HG03025 (cell line): ENCODE results near the gene SHISA4.

Experiments
- ATAC-seq: cut with Tn5 transposase; IDR thresholded peaks from one replicate; pipeline ENCODE4 v1.9.1; 2021; ENCODE audit warnings: mild to moderate bottlenecking, moderate library complexity; ENCODE audit not compliant: unreplicated experiment, low FRiP score

SHISA4 gene

GRCh38 chr1:201880928-201881571 lies 7.6 kb upstream of the SHISA4 start:
- no peak for ATAC-seq

- ATAC-seq: no peak
These were observed 7.1 kb upstream of the SHISA4 start for GRCh38 chr1:201881617-201882016.

- no peak for ATAC-seq
These were observed 6.0 kb upstream of the SHISA4 start for GRCh38 chr1:201882665-201883132.

- no peak for ATAC-seq
These were observed 5.4 kb upstream of the SHISA4 start for GRCh38 chr1:201883266-201883665.

GRCh38 chr1:201883786-201884185 lies 4.9 kb upstream of the SHISA4 start:
- ATAC-seq: no peak

GRCh38 chr1:201884425-201884824 lies 4.3 kb upstream of the SHISA4 start:
- no peak for ATAC-seq

- no peak for ATAC-seq
These were observed 3.1 kb upstream of the SHISA4 start for GRCh38 chr1:201885531-201886075.

GRCh38 chr1:201886103-201886885 lies 2.4 kb upstream of the SHISA4 start:
- no peak for ATAC-seq

- ATAC-seq: no peak
These were observed 1.4 kb upstream of the SHISA4 start for GRCh38 chr1:201887116-201887866.

GRCh38 chr1:201889090-201889968 lies 631 bp downstream of the SHISA4 start:
- ATAC-seq: no peak

- ATAC-seq: no peak
These were observed 1.5 kb downstream of the SHISA4 start for GRCh38 chr1:201890223-201890622.

- ATAC-seq: no peak
These were observed 2.2 kb downstream of the SHISA4 start for GRCh38 chr1:201890806-201891450.

- ATAC-seq: no peak
These were observed 2.9 kb downstream of the SHISA4 start for GRCh38 chr1:201891451-201892045.

- no peak for ATAC-seq
These were observed 3.5 kb downstream of the SHISA4 start for GRCh38 chr1:201892211-201892610.

- ATAC-seq: no peak
These were observed 4.7 kb downstream of the SHISA4 start for GRCh38 chr1:201893431-201893830.

GRCh38 chr1:201894343-201895119 lies 5.8 kb downstream of the SHISA4 start:
- no peak for ATAC-seq

GRCh38 chr1:201895120-201895665 lies 6.5 kb downstream of the SHISA4 start:
- ATAC-seq: no peak
